ENCODE data around the gene ELMOD1.

Gene ELMOD1

DNA sequence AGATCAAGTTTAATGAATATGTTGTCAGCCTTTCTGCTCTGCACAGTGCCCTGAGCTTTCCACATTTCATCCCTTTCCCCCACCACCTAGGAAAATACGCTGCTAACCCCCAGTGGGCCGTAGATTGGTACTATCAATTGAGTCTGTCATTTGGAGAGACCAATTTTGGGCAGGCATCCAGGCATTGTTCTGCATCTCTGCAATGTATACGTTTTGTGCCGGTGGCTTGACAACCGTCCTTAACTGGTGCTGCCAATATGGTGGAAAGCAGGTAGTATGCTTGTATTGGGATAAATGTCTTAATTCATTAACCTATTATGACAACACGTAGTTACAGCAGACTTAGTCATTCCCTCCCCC is 1.3 kb downstream of the ELMOD1 start:
- DNase-seq (ENCODE audit: insufficient read length): no peak
- TF ChIP-seq POLR2A (IDR thresholded peaks at IDR 0.05; ENCODE audit: low read depth, low read length) (no peak), POLR2AphosphoS5 (IDR thresholded peaks at IDR 0.05; ENCODE audit: low read depth, low read length) (no peak), TAF1 (IDR thresholded peaks at IDR 0.05; ENCODE audit: borderline replicate concordance, low read depth, low read length) (no peak)

DNA sequence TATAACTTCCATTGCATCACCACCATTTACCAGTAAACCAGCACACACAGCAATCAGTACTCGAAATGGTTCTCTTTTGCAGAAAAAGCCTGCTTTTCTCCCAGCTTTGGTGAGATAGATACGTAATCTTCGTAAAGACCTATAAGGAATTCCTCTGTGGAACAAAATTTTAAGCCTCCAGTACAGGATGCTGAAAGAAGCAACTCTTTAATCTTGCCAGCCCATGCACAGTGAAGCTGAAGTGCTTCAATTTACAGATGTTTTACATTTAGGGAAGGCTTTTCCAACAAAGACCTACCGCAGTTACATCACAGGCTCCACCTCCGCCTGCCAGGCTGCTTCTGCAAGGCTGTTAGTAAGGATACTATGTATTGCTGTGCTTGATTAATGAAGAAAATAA is 1.9 kb downstream of the ELMOD1 start:
- TF ChIP-seq TAF1 (IDR thresholded peaks at IDR 0.05; ENCODE audit: borderline replicate concordance, low read depth, low read length): no peak
- no peak for TF ChIP-seq POLR2A (IDR thresholded peaks at IDR 0.05; ENCODE audit: low read depth, low read length)
- TF ChIP-seq POLR2AphosphoS5 (IDR thresholded peaks at IDR 0.05; ENCODE audit: low read depth, low read length): no peak
- no peak for FAIRE-seq
- no peak for DNase-seq (ENCODE audit: insufficient read length)

More for the DNA sequence above, 1.3 kb downstream of the ELMOD1 start:
- FAIRE-seq: peak; percentile 24

DNA sequence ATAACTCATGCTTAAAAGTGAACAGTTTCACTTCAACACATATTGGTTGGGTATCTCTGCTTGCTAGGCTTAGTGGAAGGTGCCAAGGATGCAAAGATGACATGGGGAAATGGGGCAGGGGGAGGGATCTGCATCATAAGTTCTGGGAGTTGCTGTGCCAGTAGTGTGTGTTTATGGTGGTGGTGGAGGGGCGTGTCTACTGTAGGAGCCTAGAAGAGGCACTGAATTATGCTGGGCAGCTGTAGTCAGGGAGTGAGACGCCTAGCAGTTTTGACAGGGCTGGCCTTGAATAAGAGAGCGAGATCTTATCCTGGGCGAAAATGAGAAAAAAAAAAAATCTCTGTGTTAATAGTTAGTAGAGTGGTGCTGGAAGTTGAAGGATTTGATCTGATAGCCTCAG is 3.0 kb downstream of the ELMOD1 start:
- TF ChIP-seq TAF1 (IDR thresholded peaks at IDR 0.05; ENCODE audit: borderline replicate concordance, low read depth, low read length): no peak
- no peak for TF ChIP-seq POLR2AphosphoS5 (IDR thresholded peaks at IDR 0.05; ENCODE audit: low read depth, low read length)
- no peak for TF ChIP-seq POLR2A (IDR thresholded peaks at IDR 0.05; ENCODE audit: low read depth, low read length)
- FAIRE-seq: peak; percentile 17
- DNase-seq (ENCODE audit: insufficient read length): no peak

DNA sequence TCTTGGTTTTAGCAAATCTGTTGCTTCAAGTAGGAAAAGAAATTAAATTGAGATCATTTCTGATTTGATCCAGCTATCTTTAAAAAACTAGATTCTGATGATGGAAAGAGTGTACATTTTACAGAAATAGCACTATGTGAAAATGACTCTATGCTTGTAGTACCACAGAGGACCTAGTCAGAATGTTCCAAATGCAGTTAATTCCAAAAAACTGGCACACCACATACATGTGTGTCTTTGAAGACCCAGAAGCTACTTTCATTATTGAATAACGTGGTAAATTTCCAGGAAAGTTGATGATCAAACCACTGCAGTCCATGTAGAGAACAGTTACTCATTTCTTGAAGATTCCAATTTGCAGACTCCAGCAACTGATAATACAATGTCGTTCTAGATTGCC is 3.8 kb downstream of the ELMOD1 start:
- FAIRE-seq (peak; percentile 64), DNase-seq (ENCODE audit: insufficient read length) (no peak)
- TF ChIP-seq POLR2A (IDR thresholded peaks at IDR 0.05; ENCODE audit: low read depth, low read length) (no peak), POLR2AphosphoS5 (IDR thresholded peaks at IDR 0.05; ENCODE audit: low read depth, low read length) (no peak), TAF1 (IDR thresholded peaks at IDR 0.05; ENCODE audit: borderline replicate concordance, low read depth, low read length) (no peak)

DNA sequence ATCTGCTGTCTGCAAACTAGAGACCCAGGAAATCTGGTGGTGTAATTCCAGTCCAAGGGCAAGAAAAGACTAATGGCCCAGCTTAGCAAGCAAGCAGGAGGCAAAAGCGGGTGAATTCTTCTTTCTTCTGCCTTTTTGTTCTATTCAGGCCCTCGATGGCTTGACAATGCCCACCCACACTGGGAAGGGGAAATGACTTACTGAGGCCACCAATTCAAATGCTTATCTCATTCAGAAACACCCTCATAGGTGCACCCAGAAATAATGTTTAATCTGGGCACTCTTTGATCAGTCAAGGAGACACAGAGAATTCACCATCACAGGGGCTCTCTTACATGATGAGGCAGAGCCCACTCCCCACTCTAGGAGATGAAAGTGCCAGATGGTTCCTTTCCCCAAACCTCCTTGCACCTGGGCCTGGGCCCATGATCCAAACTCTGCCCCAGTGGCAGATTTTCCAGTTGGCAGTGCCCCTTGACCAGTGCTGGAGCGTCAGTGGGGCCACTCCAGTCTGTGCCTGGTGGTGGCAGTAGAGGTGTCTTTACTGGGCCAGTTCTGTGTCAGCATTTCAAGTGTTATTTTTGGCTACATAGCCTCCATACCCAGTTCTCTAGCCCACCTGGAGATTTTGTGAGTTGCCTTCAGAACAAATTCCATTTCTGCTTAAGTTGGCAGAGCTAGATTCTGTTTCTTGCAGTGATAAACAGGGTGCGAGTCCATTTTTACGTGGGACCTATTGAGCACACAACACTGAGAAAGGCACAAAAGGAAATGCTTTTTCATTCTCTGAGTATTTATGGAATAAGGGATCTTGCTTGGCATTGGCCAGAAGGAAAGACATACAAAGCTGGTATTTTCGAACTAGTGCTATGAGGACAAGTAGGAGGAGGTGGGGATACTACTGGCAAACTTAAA is 7.5 kb downstream of the ELMOD1 start:
- DNase-seq (ENCODE audit: insufficient read length) (no peak), FAIRE-seq (peak; percentile 63)
- TF ChIP-seq POLR2A (IDR thresholded peaks at IDR 0.05; ENCODE audit: low read depth, low read length): no peak
- TF ChIP-seq POLR2AphosphoS5 (IDR thresholded peaks at IDR 0.05; ENCODE audit: low read depth, low read length): no peak
- no peak for TF ChIP-seq TAF1 (IDR thresholded peaks at IDR 0.05; ENCODE audit: borderline replicate concordance, low read depth, low read length)

DNA sequence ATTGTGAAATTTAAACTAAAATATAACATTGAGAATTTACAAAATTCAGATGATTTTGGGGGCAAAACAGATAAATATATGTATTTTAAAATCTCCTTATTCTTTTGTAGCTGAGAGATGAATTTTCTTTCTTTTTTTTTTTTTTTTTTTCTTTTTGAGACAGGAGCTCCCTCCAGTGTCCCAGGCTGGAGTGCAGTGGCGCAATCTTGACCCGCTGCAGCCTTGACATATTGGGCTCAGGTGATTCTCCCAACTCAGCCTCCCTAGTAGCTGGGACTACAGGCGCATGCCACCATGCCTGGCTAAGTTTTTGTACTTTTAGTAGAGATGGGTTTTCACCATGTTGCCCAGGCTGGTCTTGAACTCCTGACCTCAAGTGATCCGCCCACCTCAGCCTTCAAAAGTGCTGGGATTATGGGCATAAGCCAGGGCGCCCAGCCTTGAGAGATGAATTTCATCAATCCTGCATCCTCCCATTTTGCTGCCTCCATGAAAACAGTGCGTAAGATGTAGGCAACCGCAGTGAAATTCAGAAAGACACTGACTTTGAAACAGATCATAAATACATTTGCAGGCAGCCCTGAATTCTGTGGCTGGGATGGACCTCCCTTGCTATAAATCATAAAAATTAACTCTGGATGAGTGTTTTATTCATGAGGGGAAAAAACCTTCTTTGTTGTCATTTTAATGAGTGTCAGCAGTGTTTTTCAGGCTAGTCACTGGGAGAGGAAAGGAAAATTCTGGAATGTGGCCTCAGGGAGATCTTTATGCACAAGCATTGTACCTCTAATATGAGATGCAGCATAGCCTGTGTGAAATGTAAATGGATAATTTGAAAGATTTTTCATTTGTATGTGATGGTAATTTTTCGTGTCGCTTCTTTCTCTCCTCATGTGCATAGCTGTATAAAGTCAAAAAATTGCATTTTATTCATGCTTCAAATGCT is 14.4 kb downstream of the ELMOD1 start:
- DNase-seq (ENCODE audit: insufficient read length) (no peak), FAIRE-seq (no peak)
- TF ChIP-seq POLR2A (IDR thresholded peaks at IDR 0.05; ENCODE audit: low read depth, low read length): no peak

DNA sequence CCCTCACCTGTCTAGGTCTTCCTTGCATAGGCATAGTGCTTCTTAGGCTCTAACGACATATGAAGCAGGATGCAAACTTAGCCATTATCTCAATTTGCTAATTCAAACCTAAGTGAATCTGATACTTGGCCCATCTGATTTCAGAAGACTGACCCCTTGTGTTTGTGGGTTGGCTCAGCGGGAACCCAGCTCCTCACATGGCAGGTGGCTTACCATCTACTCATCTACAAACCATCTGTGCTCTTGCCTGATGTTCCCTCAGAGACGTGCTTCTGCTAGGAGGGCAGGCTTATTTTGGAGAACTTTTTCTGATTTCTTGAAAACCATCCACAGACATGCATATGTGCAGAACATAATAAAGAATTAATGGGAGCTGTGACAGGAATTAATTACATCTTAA is 15.2 kb downstream of the ELMOD1 start:
- FAIRE-seq: no peak
- no peak for DNase-seq (ENCODE audit: insufficient read length)
- TF ChIP-seq POLR2AphosphoS5 (IDR thresholded peaks at IDR 0.05; ENCODE audit: low read depth, low read length) (no peak), POLR2A (IDR thresholded peaks at IDR 0.05; ENCODE audit: low read depth, low read length) (no peak), TAF1 (IDR thresholded peaks at IDR 0.05; ENCODE audit: borderline replicate concordance, low read depth, low read length) (no peak)

DNA sequence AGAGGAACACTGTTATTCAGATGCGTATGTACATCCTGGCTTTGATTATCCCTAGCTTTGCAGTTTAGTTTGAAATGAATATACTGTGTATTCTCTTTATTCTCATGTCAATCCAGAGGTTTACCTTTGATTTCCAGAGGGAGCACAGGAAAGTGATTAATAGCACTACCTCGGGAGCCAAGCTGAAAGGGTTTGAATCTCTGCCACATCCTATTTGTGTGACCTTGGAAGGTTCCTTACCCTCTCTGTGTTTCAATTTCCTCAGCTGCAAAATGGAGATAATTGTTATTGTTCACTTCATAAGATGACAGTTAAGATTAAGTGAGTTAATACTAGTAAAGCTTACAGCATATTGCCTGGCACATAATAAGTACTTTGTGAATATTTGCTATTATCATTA is 17.9 kb downstream of the ELMOD1 start:
- FAIRE-seq: peak; percentile 54
- TF ChIP-seq TAF1 (IDR thresholded peaks at IDR 0.05; ENCODE audit: borderline replicate concordance, low read depth, low read length) (no peak), POLR2AphosphoS5 (IDR thresholded peaks at IDR 0.05; ENCODE audit: low read depth, low read length) (no peak), POLR2A (IDR thresholded peaks at IDR 0.05; ENCODE audit: low read depth, low read length) (no peak)
- no peak for DNase-seq (ENCODE audit: insufficient read length)

DNA sequence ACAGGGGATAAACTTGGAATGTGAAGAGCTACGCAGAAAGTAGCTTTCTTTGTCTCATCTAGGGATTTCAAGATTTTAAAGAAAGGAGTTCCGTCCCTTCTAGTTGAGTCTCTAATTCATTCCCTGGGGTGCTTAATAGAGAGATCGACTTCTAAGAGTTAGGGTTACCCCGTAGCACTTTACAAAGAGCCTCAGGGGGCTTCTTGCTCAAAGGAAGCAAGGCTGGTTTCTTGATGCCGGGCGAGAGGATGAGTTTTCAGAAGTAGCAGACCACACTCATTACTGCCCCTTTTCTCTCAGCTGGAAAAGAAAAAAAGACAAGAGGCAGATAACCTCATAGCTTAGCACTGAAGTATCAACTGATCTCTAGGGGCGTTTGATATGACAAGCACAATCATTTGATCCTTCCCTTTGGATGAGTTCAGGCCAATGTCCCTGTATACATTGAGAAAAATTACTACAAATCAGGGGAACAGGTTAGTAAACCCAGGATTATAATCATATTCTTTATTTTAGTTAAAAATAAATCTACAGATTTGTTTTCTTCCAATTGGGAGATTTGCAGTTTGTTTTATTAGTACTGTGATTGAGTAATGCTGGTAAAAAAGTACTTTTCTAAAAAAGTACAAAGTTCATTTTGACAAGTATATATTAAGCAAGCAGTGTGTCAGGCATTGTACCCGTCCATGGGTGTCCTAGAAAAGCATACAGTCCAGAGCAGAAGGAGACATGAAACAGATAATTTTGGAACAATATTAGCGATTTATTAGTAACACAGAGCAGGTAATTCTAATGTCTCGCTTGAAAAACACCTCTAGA is 18.7 kb downstream of the ELMOD1 start:
- TF ChIP-seq POLR2A (IDR thresholded peaks at IDR 0.05; ENCODE audit: low read depth, low read length) (no peak), POLR2AphosphoS5 (IDR thresholded peaks at IDR 0.05; ENCODE audit: low read depth, low read length) (no peak), TAF1 (IDR thresholded peaks at IDR 0.05; ENCODE audit: borderline replicate concordance, low read depth, low read length) (no peak)
- DNase-seq (ENCODE audit: insufficient read length) (no peak), FAIRE-seq (no peak)

DNA sequence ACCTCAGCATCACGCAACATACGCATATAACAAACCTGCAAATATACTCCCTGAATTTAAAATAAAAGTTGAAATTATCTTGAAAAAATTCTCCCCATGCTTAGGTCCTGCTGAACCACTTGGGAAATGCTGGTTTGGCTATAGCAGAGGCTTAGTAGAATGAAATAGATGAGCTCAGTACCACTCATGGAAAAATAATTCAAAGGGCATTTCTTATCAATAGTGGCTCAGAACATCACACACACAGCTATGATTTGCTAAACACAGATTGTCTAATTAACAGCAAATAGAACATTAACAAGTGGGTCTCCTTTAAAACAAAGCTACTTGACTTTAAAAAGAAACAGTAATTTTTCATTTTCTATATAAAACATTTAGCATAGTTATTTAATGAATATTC is 21.5 kb downstream of the ELMOD1 start:
- DNase-seq (ENCODE audit: insufficient read length): no peak
- TF ChIP-seq TAF1 (IDR thresholded peaks at IDR 0.05; ENCODE audit: borderline replicate concordance, low read depth, low read length) (no peak), POLR2AphosphoS5 (IDR thresholded peaks at IDR 0.05; ENCODE audit: low read depth, low read length) (no peak), POLR2A (IDR thresholded peaks at IDR 0.05; ENCODE audit: low read depth, low read length) (no peak)
- no peak for FAIRE-seq

DNA sequence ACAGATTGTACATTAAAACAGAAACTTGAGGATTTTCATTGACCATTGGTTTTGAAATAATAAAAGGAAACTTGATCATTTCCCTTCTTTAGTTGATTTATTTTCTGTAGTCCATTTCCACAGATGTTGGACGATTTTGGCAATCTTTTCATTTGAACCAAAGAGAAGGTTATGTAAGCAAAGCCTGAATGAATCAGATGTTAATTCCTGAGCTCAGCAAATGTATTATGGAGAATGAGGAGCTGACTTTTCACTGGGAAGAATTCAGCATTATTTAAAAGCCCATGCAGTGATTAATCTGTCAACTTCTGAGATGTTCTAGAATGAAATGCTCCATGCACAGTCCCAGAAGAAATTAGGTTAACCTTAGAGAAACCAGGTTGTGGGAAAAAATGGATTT is 29.0 kb downstream of the ELMOD1 start:
- no peak for DNase-seq (ENCODE audit: insufficient read length)
- TF ChIP-seq POLR2A (IDR thresholded peaks at IDR 0.05; ENCODE audit: low read depth, low read length) (no peak), TAF1 (IDR thresholded peaks at IDR 0.05; ENCODE audit: borderline replicate concordance, low read depth, low read length) (no peak), POLR2AphosphoS5 (IDR thresholded peaks at IDR 0.05; ENCODE audit: low read depth, low read length) (no peak)
- FAIRE-seq: no peak
